IgD-negative memory B cell (primary cell): ENCODE data around the gene PGBD1. TPM values are rescaled to one million over a fixed set of nuclear protein-coding genes. Genes with fewer than 3 reads are reported as not detected.

Experiments used
- polyA plus RNA-seq: library from polyadenylated mRNA; unstranded; fragments of 300-500 nt; fragmentation: Illumina TruSeq; gene quantifications from one replicate; pipeline ENCODE4 v1.2.3, GENCODE V29; 2021

PGBD1 gene
- polyA plus RNA-seq, 1 donor from 2014 or later: 0.64 TPM

Other genes with a start within 250 kb of the PGBD1 start
- gene ZNF165, start 201.0 kb upstream of the PGBD1 start, polyA plus RNA-seq: 3.5 TPM
- gene ZSCAN16, start 157.0 kb upstream of the PGBD1 start, polyA plus RNA-seq: 14.3 TPM
- gene ZKSCAN8, start 139.7 kb upstream of the PGBD1 start, polyA plus RNA-seq: 0.85 TPM
- gene ZSCAN9, start 56.3 kb upstream of the PGBD1 start, polyA plus RNA-seq: 10.9 TPM
- gene ZKSCAN4, start 29.3 kb upstream of the PGBD1 start, polyA plus RNA-seq: 3.4 TPM
- gene NKAPL, start 22.3 kb upstream of the PGBD1 start, polyA plus RNA-seq: 0.18 TPM
- 21.6 TPM for gene ZSCAN26, start 14.4 kb upstream of the PGBD1 start, polyA plus RNA-seq
- 0.56 TPM for gene ZSCAN31, start 54.6 kb downstream of the PGBD1 start, polyA plus RNA-seq
- 1.9 TPM for gene ZKSCAN3, start 68.4 kb downstream of the PGBD1 start, polyA plus RNA-seq
- 5.4 TPM for gene ZSCAN12, start 118.2 kb downstream of the PGBD1 start, polyA plus RNA-seq
- gene ZSCAN23, start 161.9 kb downstream of the PGBD1 start, polyA plus RNA-seq: 0.14 TPM
- gene GPX6, start 234.2 kb downstream of the PGBD1 start, polyA plus RNA-seq: not detected
- gene GPX5, start 244.3 kb downstream of the PGBD1 start, polyA plus RNA-seq: not detected